ENCODE measurements around the gene MGMT. TPM values are rescaled to one million over a fixed set of nuclear protein-coding genes. Genes with fewer than 3 reads are reported as not detected.

Gene MGMT
- total RNA-seq, 2 donors from 2014 or later: 26.9 to 27.7 TPM

GRCh38 chr10:129502448-129502847, 35.4 kb downstream of the MGMT start:
- Mint-ChIP-seq H3K9me3 (peaks cover 14 to 19% of the 10 kb centered on the region in 2 donors), H3K36me3 (peaks cover 42 to 44% of the 10 kb centered on the region in 2 donors), H3K27ac (no peak overlapping the region)

DNA sequence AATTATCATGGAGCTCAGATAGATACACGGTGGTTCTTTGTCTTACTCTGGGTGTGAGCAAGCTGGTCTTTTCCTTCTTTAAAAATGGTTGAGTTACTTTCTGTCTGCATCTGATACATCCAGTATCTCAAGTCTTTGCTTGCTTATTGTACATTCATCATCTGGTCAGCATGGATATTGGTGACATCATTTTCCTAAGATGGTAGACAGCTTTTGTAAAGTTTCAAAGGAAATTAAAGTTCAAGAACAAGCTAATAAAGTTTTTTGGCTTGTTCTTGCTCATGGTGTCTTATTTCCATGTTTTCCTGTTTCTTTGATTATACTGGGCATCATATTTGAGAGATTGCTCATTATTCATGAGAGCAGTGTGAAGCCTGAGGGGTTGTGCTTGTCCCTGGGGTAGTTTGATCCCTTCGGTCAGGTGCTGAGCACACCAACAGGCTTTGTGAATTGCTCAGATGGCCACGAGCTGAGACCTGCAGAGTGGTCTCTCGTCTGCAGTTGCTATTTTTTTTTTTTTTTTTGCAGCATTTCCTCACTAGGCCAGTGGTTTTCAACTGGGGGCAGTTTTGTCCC, 38.5 kb downstream of the MGMT start:
- peaks cover 44 to 47% of the 10 kb centered on the region in 2 donors for H3K36me3 Mint-ChIP-seq
- H3K9me3 Mint-ChIP-seq: peaks cover 17 to 21% of the 10 kb centered on the region in 2 donors
- DNase-seq (ENCODE audit: low spot score in 2 of 2) (no peak), ATAC-seq (no peak)
- H3K27ac Mint-ChIP-seq: no peak overlapping the region

More at GRCh38 chr10:129502448-129502847, 35.4 kb downstream of the MGMT start:
- ATAC-seq (no peak), DNase-seq (ENCODE audit: low spot score in 2 of 2) (no peak)

DNA sequence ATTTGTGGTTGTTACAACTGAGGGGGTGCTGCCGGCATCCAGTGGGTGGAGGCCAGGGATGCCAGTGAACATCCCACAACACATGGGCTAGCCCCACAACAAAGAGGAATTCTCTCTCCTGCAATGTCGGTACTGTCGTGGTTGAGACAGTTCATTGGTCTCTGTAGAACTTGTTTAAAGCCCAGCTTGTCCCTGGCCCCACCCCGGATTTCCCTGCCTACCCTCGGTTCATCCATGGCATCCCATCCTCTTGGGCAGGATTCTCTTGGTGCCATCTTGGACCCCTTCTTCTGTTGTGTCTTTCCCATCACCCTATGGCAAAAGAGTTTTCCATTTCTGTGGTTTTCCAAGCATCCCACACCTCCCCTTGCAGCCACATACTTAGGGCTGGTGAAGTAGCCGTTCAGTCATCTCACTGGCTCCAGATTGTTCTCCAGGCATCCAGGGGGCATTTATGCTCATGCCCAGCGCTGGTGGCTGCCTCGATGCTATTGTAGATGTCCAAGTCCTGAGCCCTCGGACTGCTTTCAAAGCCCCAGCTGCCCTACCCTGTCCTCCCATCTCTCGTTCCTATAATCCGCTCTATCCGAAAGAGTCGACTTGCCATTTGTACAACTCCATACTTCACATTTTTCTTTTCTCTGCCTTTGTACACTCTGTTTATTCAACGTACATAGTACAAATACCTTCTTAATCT, 39.2 kb downstream of the MGMT start:
- DNase-seq (ENCODE audit: low spot score in 2 of 2): no peak
- no peak overlapping the region for H3K27ac Mint-ChIP-seq
- no peak for ATAC-seq
- H3K9me3 Mint-ChIP-seq: peaks cover 17 to 21% of the 10 kb centered on the region in 2 donors
- H3K36me3 Mint-ChIP-seq: peaks cover 44 to 45% of the 10 kb centered on the region in 2 donors

DNA sequence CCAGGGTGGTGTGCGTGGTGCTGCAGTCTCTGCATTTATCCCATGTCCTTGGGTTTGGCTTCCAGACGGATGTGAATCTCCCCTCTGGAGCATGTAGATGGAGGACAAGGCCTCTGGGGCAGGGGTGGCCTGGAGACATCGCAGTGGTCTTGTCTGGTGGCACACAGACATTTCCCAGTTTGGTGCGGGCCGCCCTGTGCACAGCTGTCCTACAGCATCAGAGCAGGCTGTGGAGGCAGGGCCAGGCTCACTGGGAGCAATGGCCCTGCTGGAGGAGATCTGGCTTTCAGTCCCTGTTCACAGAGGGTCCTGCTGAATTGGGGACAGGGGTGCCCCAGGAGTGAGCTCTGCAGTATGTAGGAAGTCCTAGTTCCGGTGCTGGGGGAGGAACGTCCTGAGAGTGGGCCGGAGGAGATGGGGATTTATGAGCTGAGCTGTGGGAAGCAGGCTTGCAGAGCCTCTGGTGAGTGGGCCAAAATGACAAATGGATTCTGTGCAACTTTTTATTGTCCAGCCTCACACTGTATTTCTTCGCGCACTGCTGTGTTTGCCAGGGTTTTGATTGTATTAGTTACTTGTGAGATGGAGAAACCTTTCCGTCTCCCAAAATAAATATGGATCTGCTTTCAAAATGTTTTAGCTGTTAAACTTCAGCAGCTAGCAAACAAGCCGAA, 40.3 kb downstream of the MGMT start:
- peak overlapping the region in 1 of 2 donors; percentile 58 for H3K27ac Mint-ChIP-seq
- DNase-seq (ENCODE audit: low spot score in 2 of 2) (no peak), ATAC-seq (no peak)
- peaks cover 35 to 40% of the 10 kb centered on the region in 2 donors for H3K36me3 Mint-ChIP-seq
- peaks cover 14 to 15% of the 10 kb centered on the region in 2 donors for H3K9me3 Mint-ChIP-seq

GRCh38 chr10:129509155-129509554, 42.1 kb downstream of the MGMT start:
- no peak for ATAC-seq
- no peak for DNase-seq (ENCODE audit: low spot score in 2 of 2)
- peaks cover 30 to 42% of the 10 kb centered on the region in 2 donors for H3K36me3 Mint-ChIP-seq
- peaks cover 14 to 18% of the 10 kb centered on the region in 2 donors for H3K9me3 Mint-ChIP-seq
- H3K27ac Mint-ChIP-seq: no peak overlapping the region

DNA sequence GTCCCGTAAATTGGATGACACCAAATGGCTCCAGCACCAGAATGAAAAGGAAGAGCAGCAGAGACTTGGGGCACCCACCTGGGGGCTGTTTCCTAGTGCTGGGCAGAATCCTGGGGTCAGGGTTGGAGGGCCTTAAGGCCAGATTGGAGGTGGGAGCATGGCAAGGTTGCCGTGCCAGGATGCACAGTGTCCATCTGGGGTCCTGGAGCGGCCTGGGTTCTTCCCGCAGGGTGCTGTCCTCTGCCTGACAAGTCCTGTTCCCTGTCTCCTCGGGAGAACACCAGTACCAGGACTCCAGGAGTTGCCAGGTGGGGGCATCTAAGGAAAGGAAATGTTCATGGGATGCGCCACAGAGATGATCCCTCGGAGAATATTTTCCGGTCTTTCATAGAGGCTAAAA, 42.8 kb downstream of the MGMT start:
- Mint-ChIP-seq H3K27ac (no peak overlapping the region), H3K36me3 (peaks cover 30 to 42% of the 10 kb centered on the region in 2 donors), H3K9me3 (peaks cover 14 to 18% of the 10 kb centered on the region in 2 donors)
- no peak for DNase-seq (ENCODE audit: low spot score in 2 of 2)
- no peak for ATAC-seq

DNA sequence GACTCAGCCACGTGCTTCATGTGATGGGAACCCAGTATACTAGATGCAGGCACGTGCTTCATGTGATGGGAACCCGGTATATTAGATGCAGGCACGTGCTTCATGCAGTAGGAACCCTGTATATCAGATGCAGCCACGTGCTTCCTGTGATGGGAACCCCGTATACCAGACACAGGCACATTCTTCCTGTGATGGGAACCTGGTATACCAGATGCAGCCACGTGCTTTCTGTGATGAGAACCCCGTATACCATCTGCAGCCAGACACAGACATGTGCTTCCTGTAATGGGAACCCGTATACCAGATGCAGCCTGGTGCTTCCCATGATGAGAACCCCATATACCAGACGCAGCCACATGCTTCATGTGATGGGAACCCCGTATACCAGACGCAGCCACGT, 44.0 kb downstream of the MGMT start:
- Mint-ChIP-seq H3K36me3 (peaks cover 30 to 42% of the 10 kb centered on the region in 2 donors), H3K9me3 (peaks cover 14 to 18% of the 10 kb centered on the region in 2 donors), H3K27ac (no peak overlapping the region)
- DNase-seq (ENCODE audit: low spot score in 2 of 2) (no peak), ATAC-seq (no peak)

- DNase-seq (ENCODE audit: low spot score in 2 of 2) (no peak), ATAC-seq (no peak)
- H3K9me3 Mint-ChIP-seq: peaks cover 9 to 13% of the 10 kb centered on the region in 2 donors
- H3K27ac Mint-ChIP-seq: no peak overlapping the region
- H3K36me3 Mint-ChIP-seq: peaks cover 24 to 36% of the 10 kb centered on the region in 2 donors
Observed at GRCh38 chr10:129511758-129512157, 44.7 kb downstream of the MGMT start.

DNA sequence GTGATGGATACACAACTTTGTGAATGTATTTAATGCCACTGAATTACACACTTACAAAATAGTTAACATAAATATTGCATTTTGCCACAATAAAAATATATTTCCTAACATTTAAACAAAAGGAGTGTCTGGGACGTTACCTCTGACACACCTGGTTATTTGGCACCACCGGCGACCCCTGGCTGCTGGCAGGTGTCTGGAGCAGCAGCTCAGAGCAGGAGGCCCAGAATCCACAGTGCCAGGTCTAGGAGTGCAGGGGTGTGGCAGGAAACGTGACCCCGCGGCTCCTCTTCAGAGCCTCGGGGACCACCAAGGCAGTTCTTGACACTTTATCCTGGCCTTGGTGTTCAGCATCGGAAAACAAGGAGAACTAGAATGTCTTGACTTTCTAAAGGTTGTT, 46.3 kb downstream of the MGMT start:
- H3K27ac Mint-ChIP-seq: no peak overlapping the region
- peaks cover 8 to 12% of the 10 kb centered on the region in 2 donors for H3K9me3 Mint-ChIP-seq
- peaks cover 10 to 24% of the 10 kb centered on the region in 2 donors for H3K36me3 Mint-ChIP-seq
- ATAC-seq (no peak), DNase-seq (ENCODE audit: low spot score in 2 of 2) (no peak)

- Mint-ChIP-seq H3K36me3 (peaks cover 9 to 21% of the 10 kb centered on the region in 2 donors), H3K9me3 (peaks cover 8 to 12% of the 10 kb centered on the region in 2 donors), H3K27ac (no peak overlapping the region)
- no peak for DNase-seq (ENCODE audit: low spot score in 2 of 2)
- no peak for ATAC-seq
Observed at GRCh38 chr10:129514568-129515451, 47.8 kb downstream of the MGMT start.

DNA sequence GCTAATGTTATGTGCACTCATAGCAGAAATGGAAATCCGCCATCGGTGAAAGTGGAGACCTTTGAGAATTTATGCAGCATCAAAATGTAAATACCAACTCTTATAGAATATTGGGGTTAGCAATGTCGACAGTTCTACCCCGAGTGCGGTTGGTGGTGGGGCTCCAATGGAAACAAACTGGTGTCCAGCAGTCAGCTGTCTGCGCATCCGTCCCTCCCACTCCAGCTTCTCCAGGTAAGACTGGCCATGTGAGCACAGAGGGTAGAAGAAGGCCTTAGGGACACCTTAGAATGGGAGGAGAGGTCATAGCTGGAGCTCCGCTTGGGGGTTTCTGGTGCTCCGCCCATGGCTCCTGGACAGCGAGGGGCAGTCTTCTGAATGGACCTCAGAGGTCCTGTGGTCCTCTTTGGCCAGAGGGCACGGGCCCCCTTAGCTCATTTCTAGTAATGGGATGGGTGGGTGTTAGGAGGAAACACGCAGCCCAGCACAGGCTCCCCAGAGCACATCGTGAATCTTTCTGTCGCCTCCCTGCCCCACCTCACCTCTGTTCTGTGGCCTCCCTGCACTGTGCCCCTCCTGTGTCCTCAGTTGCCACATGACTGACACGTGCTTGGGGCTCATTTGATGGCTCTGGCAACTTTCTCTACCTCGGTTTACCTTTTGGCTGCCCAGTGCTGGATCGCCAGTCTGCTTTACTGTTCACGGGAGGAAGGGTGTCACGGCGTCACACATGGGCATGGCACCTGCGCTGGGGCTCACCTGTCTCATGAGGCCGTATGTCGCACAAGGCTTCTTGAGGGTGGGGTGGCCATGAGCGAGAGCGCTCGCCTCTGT, 50.0 kb downstream of the MGMT start:
- Mint-ChIP-seq H3K9me3 (peaks cover 0 to 5% of the 10 kb centered on the region in 2 donors), H3K27ac (no peak overlapping the region), H3K36me3 (peaks cover 0 to 20% of the 10 kb centered on the region in 2 donors)
- ATAC-seq: no peak
- DNase-seq (ENCODE audit: low spot score in 2 of 2): no peak

GRCh38 chr10:129517680-129518057, 50.6 kb downstream of the MGMT start:
- DNase-seq (ENCODE audit: low spot score in 2 of 2) (no peak), ATAC-seq (no peak)
- peaks cover 0 to 14% of the 10 kb centered on the region in 2 donors for H3K36me3 Mint-ChIP-seq
- no peaks in the 10 kb centered on the region for H3K9me3 Mint-ChIP-seq
- no peak overlapping the region for H3K27ac Mint-ChIP-seq

DNA sequence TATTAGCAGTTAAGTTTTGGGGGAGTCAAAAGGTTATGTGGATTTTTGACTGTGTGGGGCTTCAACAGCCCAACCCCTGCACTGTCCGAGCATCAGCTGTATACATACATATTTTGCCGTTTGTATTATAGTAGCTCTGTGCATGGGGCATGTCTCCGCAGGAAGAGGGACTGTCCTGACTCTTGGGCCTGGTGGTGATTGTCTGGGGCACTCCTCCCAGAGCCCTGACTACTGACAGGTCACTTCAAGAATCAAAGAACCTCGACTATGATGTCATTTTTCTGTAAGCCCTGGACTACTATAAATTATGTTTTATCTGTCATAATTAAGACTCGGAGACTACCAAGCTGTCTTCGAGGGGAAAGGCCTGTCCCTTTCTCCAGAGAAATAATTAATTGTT, 51.8 kb downstream of the MGMT start:
- Mint-ChIP-seq H3K36me3 (peaks cover 0 to 11% of the 10 kb centered on the region in 2 donors), H3K9me3 (no peaks in the 10 kb centered on the region), H3K27ac (no peak overlapping the region)
- no peak for ATAC-seq
- DNase-seq (ENCODE audit: low spot score in 2 of 2): no peak

- ATAC-seq (no peak), DNase-seq (ENCODE audit: low spot score in 2 of 2) (no peak)
- H3K27ac Mint-ChIP-seq: no peak overlapping the region
- no peaks in the 10 kb centered on the region for H3K9me3 Mint-ChIP-seq
- H3K36me3 Mint-ChIP-seq: peaks cover 0 to 11% of the 10 kb centered on the region in 2 donors
Observed at GRCh38 chr10:129520440-129521080, 53.5 kb downstream of the MGMT start.

Measured in activated naive CD4-positive, alpha-beta T cell treated with anti-CD3 and anti-CD28 coated beads, Interleukin-2, amount 50 U/mL, for 72 hours (primary cell).